Sigmoid colon (tissue), 7 donors: ENCODE data around the gene CLTB. TPM values are rescaled to one million over a fixed set of nuclear protein-coding genes. Genes with fewer than 3 reads are reported as not detected.
A peak's percentile ranks its signal among the peaks of the same experiment; 100 is the strongest.

Source experiments
- DNase-seq: peaks from one replicate; pipeline ENCODE4 v3.0.0-alpha.2; 2019
- H3K27ac ChIP-seq, 4 donors: fragments of 200-600 bp; sonication (generic); one replicate each; pipeline ENCODE4 v1.5.1; 2016 to 2019; ENCODE audit warnings: mild to moderate bottlenecking in 1 of 4
- H3K27me3 ChIP-seq, 3 donors: fragments of 200-600 bp; sonication (generic); one replicate each; pipeline ENCODE4 v1.5.1; 2019; ENCODE audit warnings: mild to moderate bottlenecking in 1 of 3
- H3K36me3 ChIP-seq, 4 donors: fragments of 200-600 bp; sonication (generic); one replicate each; pipeline ENCODE4 v1.5.1; 2016 to 2019
- H3K4me1 ChIP-seq, 4 donors: fragments of 200-600 bp; sonication (generic); one replicate each; pipeline ENCODE4 v1.5.1; 2017 to 2019
- H3K4me3 ChIP-seq, 4 donors: fragments of 200-600 bp; sonication (generic); one replicate each; pipeline ENCODE4 v1.5.1; 2017 to 2019; ENCODE audit warnings: mild to moderate bottlenecking in 2 of 4, moderate library complexity in 1 of 4
- H3K9me3 ChIP-seq, 4 donors: fragments of 200-600 bp in 3 of 4; sonication (generic) in 3 of 4; one replicate each; pipeline versions ENCODE4 v1.5.1 to v1.6.1; 2013 to 2019
- EP300 ChIP-seq, 4 donors: sonication (generic); formaldehyde crosslinking; IDR thresholded peaks; one replicate each; pipeline ENCODE4 v1.6.1; 2017; ENCODE audit warnings: antibody characterized with exemption in 4 of 4
- POLR2A ChIP-seq, 2 donors: fragments of 450-650 bp; IDR thresholded peaks; one replicate each; pipeline ENCODE4 v1.6.1; 2016; ENCODE audit warnings: antibody characterized with exemption in 2 of 2, mild to moderate bottlenecking in 2 of 2, moderate library complexity in 2 of 2
- POLR2AphosphoS5 ChIP-seq, 4 donors: sonication (generic); formaldehyde crosslinking; IDR thresholded peaks; one replicate each; pipeline ENCODE4 v1.6.1; 2017; ENCODE audit warnings: antibody characterized with exemption in 4 of 4
- WGBS, 2 donors: extraction: QIAGEN DNeasy Blood & Tissue Kit; methylation state at CpG; one replicate each; pipeline ENCODE4 v1.1.7; 2013; 5-methylcytosine and 5-hydroxymethylcytosine counted together
- intact Hi-C: fragments of 100-400 bp; cut with DNase I; formaldehyde crosslinking; loops from one replicate; pipeline ENCODE4 v1.15.1; 2023
- polyA plus RNA-seq, 3 donors: library from polyadenylated mRNA; stranded (reverse); fragments of 200-250 nt; gene quantifications; one replicate each; pipeline ENCODE4 v1.2.3, GENCODE V29; 2013
- total RNA-seq, 4 donors: library from RNA; depleted of rRNA; stranded (reverse); fragments of >200 nt; gene quantifications; one replicate each; pipeline ENCODE4 v1.1.0, GENCODE V29; 2016
- TF ChIP-seq, protein P1 (sequence below), 4 experiments: fragments of 450-650 bp in 3 of 4; fragments of 200-600 bp in 1 of 4; IDR thresholded peaks; one replicate each; pipeline ENCODE4 v1.5.1; 2016 to 2019; ENCODE audit warnings: antibody characterized with exemption in 4 of 4, mild to moderate bottlenecking in 3 of 4, moderate library complexity in 2 of 4
- donor health status: healthy with polysubstance abuse.
- donor health status: Bipolar disorder and iron deficiency.
- donor health status: healthy.

Gene CLTB
- total and polyA plus RNA-seq, 7 donors, result 129 to 403 (median 163) TPM

DNA sequence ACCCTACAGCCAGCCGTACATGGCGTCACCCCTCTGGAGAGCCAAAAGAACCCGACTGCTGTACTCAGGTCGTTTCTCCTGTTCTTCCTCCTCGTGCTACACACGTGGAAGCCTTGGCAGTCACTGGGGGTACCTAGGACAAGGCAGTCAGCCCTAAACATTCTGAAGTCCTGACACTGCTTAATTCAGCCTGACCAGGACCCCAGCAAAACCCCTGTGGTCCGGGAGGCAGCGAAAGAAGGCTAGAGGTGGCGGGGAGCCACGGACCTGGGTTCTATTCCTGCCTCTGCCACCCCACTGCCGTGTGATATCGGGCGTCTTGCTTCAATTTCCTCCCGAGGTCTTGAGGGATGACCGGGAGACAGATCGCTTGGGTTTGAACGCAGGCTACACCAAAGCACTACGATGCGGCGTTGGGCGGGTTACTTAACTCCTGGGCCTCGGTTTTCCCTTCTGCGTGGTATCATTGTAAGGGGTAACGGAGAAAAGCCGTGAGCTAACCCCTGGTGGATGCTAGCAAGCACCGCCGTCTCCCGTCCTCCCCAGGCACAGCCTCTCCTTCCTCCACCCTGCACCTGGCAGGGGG, 51.5 kb downstream of the CLTB start:
- Histone ChIP-seq H3K4me1 (peaks cover 0 to 32% (median 27%) of the 10 kb centered on the region in 4 donors), H3K9me3 (no peaks in the 10 kb centered on the region), H3K27me3 (no peaks in the 10 kb centered on the region), H3K4me3 (peak overlapping the region; percentile 47 to 85 (median 72)), H3K36me3 (peaks cover 0 to 27% (median 8%) of the 10 kb centered on the region in 4 donors), H3K27ac (peak overlapping the region; percentile 81 to 85 (median 83))
- TF ChIP-seq POLR2AphosphoS5 (IDR thresholded peaks at IDR 0.05), result no peak
- TF ChIP-seq POLR2A (IDR thresholded peaks at IDR 0.05), result no peak
- TF ChIP-seq, protein P1, sequence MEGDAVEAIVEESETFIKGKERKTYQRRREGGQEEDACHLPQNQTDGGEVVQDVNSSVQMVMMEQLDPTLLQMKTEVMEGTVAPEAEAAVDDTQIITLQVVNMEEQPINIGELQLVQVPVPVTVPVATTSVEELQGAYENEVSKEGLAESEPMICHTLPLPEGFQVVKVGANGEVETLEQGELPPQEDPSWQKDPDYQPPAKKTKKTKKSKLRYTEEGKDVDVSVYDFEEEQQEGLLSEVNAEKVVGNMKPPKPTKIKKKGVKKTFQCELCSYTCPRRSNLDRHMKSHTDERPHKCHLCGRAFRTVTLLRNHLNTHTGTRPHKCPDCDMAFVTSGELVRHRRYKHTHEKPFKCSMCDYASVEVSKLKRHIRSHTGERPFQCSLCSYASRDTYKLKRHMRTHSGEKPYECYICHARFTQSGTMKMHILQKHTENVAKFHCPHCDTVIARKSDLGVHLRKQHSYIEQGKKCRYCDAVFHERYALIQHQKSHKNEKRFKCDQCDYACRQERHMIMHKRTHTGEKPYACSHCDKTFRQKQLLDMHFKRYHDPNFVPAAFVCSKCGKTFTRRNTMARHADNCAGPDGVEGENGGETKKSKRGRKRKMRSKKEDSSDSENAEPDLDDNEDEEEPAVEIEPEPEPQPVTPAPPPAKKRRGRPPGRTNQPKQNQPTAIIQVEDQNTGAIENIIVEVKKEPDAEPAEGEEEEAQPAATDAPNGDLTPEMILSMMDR (IDR thresholded peaks at IDR 0.05), result no peak
- no peak for TF ChIP-seq EP300 (IDR thresholded peaks at IDR 0.05)
- WGBS, 2 donors, result 29 to 30% methylated on average over 28 of the region's 28 CpGs
- no peak for DNase-seq
- intact Hi-C loops, result loop anchor here (2.0 to 5.0 kb wide), 2 partner anchors 52 to 172 kb away; partner anchors contain the start of genes CLTB and RNF44

DNA sequence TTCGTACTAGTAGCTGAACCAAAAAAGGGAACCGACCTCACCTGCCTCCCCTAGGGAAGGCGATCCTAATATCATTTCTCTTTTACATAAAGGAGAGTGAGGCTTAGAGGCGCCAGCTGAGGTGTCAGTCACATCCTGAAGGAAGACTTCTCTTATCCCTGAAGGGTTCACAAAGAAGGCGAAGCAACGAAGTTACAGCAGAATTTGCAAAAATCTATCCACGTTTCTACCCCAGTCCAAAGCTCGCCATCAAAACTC, 54.2 kb downstream of the CLTB start:
- intact Hi-C loops, result loop anchor here (5.0 kb wide), 1 partner anchor 175 kb away; the partner anchor contains the start of gene RNF44
- Histone ChIP-seq H3K27me3 (no peaks in the 10 kb centered on the region), H3K27ac (peak overlapping the region; percentile 72 to 87 (median 84)), H3K4me1 (peaks cover 0 to 39% (median 30%) of the 10 kb centered on the region in 4 donors), H3K36me3 (peaks cover 0 to 18% (median 2%) of the 10 kb centered on the region in 4 donors), H3K4me3 (peak overlapping the region in 3 of 4 donors; percentile 79 to 99 (median 82)), H3K9me3 (no peaks in the 10 kb centered on the region)
- no peak for TF ChIP-seq POLR2AphosphoS5 (IDR thresholded peaks at IDR 0.05)
- TF ChIP-seq EP300 (IDR thresholded peaks at IDR 0.05), result no peak
- TF ChIP-seq, protein P1 (IDR thresholded peaks at IDR 0.05), result no peak
- no peak for TF ChIP-seq POLR2A (IDR thresholded peaks at IDR 0.05)
- DNase-seq, result no peak
- 62 to 77% methylated on average over 8 of the region's 8 CpGs for WGBS, 2 donors

DNA sequence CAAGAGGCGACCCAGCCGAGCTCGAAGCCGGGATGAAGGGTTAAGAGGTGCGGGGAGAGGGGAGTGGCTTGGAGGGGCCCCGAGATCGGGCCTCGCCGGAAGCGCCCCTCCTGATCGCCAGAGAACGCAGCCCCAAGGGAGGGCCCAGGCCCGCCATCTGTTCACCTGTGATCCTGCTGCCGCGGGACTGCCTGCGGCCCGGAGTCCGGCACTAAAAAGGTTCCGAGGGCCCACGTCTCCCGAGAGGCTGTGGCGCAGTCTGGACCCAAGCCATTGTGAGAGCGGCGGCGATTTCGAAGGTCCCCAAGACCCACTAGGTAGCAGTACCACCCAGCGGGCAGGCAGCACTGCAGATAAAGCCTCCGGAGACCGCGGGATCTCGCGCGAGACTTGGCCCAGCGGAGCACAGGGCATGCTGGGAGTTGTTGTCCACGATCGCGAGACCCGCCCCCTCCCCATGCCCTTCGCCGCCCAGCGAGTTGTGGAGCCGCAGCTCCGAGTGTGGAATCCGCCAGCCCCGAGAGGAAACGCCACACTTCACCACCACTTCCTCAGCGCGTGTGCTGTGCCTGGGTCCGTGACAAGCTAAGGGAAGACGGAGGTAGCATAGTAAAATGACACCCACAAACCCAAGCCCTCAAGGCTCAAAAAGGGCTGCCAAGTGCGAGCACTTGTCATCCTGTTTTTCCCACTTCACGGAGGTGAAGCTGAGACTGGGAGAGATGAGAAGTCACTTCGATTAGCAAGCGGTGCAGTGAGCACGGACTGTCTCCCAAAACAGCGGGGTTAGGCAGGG, 54.7 kb downstream of the CLTB start, which contains the start of gene KIAA1191:
Gene KIAA1191 (minus strand): TSS at position 328 of the 796 bp plus-strand sequence. CDS start 2,256 bp downstream, outside the sequence.
- intact Hi-C loops, result loop anchor here (5.0 kb wide), 1 partner anchor 176 kb away; the partner anchor contains the start of gene RNF44
- 1 to 4% methylated on average over 56 of the region's 56 CpGs for WGBS, 2 donors
- H3K27ac ChIP-seq, result peak within 1 kb of the TSS; percentile 72 to 87 (median 84)
- TF ChIP-seq POLR2A (IDR thresholded peaks at IDR 0.05) (peak; percentile 55 to 85), EP300 (IDR thresholded peaks at IDR 0.05) (no peak), POLR2AphosphoS5 (IDR thresholded peaks at IDR 0.05) (peak; percentile 89 to 98 (median 93))
- TF ChIP-seq, protein P1 (IDR thresholded peaks at IDR 0.05), result peak in 2 of 4 experiments; percentile 3 to 9
- DNase-seq, result peak; percentile 96
- peaks cover 0 to 23% (median 2%) of the 10 kb centered on the region in 4 donors for H3K36me3 ChIP-seq
- H3K4me1 ChIP-seq, result peaks cover 0 to 36% (median 29%) of the 10 kb centered on the region in 4 donors
- peak within 1 kb of the TSS; percentile 72 to 99 (median 80) for H3K4me3 ChIP-seq
- H3K9me3 ChIP-seq, result no peaks in the 10 kb centered on the region
- no peaks in the 10 kb centered on the region for H3K27me3 ChIP-seq

DNA sequence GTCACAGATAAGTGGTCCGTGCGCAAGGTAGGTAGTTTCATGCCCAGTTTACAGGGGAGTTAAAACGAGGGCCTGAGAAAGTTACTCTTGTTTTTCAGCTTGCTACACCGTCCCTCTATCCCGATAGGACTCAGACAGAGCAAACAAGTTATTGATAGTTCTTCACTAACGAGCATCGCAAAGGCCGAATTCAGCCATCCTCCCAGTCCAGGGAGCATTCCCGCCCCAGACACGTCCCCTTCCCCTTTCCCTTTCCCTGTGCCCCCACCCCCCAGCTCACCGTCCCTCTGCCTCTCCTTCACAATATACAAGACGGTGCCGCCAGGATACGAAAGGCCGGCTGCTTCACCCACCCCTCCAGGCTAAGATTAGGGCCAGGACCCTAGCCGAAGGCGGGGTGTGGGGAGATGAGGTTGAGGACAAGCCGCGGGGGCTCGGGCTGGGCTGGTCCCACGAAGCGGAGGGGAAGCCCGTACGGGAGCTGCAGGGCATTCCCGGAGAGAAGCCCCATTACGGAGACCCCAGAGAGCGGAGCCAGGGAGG, 55.4 kb downstream of the CLTB start:
- no peaks in the 10 kb centered on the region for H3K9me3 ChIP-seq
- peak overlapping the region; percentile 72 to 87 (median 84) for H3K27ac ChIP-seq
- peaks cover 0 to 31% (median 23%) of the 10 kb centered on the region in 4 donors for H3K4me1 ChIP-seq
- peaks cover 0 to 30% (median 2%) of the 10 kb centered on the region in 4 donors for H3K36me3 ChIP-seq
- H3K4me3 ChIP-seq, result peak overlapping the region; percentile 72 to 99 (median 80)
- intact Hi-C loops, result loop anchor here (5.0 kb wide), 1 partner anchor 176 kb away; the partner anchor contains the start of gene RNF44
- no peak for TF ChIP-seq EP300 (IDR thresholded peaks at IDR 0.05)
- TF ChIP-seq, protein P1 (IDR thresholded peaks at IDR 0.05), result peak in 1 of 4 experiments; percentile 0
- no peaks in the 10 kb centered on the region for H3K27me3 ChIP-seq
- 2 to 3% methylated on average over 27 of the region's 27 CpGs for WGBS, 2 donors
- DNase-seq, result no peak
